Effector CD4-positive, alpha-beta T cell (primary cell): Measurements from ENCODE around the gene ANKRD65.
A peak's percentile ranks its signal among the peaks of the same experiment; 100 is the strongest.
"Not testable (repeated sequence)": the region's sequence is repeated elsewhere in the genome, so short reads cannot be mapped to it uniquely, and the experiment has no call there.

ENCODE experiments used
- DNase-seq: peaks from one replicate; pipeline ENCODE4 v3.0.0-alpha.2; 2020

Gene ANKRD65

DNA sequence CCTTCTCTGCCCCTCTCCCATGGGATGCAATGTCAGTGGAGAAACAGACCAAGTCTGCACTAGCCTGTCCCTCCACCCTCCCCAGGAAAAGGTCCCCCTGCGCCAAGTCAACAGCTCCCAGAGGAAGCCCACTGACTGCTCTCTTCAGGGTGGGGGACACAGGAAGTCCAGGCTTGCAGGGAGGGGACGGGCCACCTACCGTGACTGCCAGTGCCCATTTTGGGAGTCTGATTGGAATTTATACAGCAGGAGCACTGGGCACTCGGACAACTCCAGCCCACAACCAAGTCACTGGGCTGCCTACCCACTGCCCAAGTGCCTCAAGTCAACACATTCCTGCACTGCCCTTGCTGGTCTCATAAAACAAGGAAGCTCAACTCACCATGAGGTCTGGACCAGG lies 28.1 kb downstream of the ANKRD65 start:
- DNase-seq: no peak

DNA sequence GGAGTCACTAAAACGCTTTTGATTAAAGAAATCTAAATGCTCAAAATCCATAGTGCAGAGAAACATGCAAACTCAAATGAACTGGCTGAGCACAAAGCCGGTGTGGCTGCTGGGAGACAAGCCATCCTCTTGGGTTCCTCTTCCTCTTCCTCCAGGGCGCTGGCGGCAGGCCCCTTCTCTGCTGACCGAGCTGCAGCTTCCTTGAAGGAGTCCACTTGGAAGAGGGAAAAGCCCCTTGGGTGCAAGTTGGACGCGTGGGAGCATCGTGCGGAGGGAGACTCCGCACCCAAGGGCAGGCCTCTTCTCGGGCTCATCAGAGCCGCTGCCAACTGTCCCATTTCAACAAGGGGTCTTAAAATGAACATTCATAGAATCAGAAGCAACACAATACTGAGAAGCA lies 29.9 kb downstream of the ANKRD65 start:
- DNase-seq: no peak

DNA sequence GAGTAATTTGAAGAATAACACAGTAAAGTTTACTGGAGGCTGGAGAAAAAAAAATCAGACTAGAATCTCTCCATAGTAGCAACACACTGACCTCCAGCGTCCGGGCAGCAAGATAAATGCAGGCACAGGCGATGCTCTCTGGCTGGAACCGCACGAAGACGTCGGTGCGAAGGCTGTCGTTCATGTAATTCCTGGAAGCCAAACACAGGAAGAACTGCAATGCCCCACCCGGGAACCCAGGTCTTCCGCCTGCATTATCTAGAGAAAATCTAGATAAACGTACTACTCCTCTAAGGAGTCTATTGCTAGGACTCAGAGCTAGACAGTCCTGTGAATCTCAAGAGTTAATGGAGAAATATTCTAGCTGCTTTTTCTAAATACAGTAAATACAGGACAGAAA lies 30.4 kb downstream of the ANKRD65 start:
- no peak for DNase-seq

DNA sequence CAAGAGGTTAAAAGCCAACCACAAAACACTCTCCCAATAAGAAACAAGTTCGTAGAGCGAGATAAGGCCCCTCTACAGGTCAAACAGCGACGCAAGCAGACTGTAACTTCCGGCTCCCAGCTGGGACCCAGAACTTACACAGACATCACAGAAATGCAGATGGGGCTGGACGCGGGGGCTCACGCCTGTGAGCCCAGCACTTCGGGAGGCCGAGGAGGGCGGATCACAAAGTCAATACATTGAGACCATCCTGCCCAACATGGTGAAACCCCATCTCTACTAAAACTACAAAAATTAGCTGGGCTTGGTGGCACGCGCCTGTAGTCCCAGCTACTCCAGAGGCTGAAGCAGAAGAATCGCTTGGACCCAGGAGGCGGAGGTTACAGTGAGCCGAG lies 33.0 kb downstream of the ANKRD65 start:
- no peak for DNase-seq

DNA sequence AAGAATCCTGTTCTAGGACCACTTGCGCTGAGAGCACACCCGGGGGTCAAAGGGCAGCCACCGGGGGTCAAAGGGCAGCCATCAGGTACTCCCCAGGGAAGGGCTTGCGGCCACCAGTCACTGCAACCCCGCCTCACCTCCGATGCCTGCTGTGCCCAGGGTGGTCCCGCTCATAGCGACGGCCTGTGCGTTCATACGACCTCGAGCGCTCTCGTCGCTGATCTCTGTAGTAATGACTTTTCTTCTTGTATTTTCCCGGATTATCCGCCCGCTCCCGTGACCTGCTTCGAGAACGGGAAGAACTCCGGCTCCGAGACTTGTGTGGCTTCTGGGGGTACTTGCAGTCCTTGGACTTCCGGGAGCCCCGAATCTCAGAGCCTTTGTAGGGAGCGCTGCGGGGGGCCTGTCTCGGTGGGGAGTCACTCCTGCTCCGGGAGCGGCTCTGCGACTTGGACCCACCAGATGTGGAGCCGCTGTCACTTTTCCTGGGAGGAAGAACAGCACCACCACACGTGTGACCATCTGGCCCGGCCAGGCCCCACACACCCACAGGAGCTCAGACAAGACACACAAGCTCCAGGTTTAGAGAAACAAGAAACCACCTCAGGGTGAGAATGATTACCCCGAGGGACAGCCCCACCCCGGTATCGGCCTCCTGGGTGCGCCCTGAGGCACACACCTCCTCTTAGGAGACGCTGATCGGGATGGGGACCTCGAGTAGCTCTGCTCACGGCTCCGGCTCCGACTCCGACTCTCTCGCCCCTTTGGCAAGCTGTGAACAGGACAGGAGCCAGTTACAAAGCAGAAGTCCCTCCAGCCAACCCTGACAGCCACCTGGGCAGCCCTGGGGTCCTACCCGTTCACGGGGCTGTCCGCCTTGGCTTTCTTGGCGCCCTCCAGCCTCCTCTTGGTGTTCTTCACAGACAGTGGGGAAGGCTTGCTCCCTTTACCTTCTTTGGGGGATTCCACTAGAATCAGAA lies 33.7 kb downstream of the ANKRD65 start:
- DNase-seq: no peak

DNA sequence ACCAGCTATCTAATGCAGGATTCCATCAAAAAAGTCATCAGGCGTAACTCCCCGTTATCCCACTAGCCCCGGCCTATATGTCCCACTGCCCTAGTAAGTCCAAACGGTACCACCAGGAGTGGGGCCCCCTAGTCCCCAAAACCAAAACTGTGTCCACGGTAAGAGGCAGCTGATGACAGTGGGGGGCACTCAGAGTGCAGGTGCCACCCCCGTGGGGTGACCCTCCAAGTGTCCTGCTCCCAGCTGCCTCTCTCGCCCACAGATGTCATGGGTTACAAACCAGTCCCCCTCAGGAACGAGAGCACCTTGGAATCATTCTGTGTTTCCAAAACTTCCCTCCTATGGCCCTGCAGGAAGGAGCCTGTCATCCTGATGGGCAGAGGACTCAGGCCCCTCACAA lies 35.1 kb downstream of the ANKRD65 start:
- no peak for DNase-seq

DNA sequence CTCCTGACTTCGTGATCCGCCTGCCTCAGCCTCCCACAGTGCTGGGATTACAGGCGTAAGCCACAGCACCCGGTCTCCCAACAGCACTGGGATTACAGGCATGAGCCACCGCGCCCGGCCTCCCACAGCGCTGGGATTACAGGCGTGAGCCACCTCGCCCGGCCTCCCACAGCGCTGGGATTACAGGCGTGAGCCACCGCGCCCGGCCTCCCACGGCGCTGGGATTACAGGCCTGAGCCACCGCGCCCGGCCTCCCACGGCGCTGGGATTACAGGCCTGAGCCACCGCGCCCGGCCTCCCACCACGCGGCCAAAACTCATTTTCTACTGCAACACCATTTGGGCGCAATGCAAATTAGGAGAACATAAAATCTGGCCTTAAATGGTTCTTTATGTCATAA lies 35.7 kb downstream of the ANKRD65 start:
- not testable (repeated sequence) for DNase-seq

DNA sequence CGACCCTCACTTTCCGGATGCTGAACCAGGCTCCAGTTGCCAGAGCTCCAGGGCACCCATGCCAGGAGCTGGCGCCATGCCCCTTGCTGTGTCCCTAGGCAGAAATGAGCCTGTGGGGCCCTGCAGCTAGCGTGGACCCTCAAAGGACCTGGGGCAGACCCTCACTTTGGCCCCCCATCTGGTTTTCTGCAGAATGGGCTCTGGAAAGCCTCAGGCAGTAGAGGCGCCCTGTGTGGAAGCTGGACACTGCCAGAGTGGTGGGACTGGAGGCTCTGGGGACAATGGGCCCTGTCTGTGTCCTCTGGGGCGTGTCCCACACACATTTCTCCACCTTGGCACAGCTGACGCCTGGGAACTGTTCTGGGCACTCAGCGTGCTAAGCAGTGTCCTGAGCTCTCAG lies 39.8 kb downstream of the ANKRD65 start:
- DNase-seq: no peak

DNA sequence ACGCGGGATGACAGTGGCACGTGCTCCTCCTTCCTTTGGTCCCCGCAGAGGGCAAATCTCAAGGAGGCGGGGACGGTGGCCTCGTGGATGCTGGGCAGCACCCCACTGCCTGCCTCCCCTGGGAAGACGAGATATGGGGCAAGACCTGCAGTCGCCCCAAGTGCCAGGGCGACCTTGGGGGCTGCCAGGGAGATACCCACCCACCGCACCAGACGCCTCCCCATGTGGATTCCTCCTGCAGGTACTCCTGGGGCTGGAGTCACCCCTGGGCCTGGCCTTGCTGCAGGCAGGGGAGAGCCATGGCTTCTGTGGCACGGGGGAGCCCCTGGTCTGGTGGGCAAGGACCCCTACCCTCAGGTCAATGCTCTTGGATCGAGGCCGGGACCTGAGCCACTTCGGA lies 40.2 kb downstream of the ANKRD65 start:
- no peak for DNase-seq

DNA sequence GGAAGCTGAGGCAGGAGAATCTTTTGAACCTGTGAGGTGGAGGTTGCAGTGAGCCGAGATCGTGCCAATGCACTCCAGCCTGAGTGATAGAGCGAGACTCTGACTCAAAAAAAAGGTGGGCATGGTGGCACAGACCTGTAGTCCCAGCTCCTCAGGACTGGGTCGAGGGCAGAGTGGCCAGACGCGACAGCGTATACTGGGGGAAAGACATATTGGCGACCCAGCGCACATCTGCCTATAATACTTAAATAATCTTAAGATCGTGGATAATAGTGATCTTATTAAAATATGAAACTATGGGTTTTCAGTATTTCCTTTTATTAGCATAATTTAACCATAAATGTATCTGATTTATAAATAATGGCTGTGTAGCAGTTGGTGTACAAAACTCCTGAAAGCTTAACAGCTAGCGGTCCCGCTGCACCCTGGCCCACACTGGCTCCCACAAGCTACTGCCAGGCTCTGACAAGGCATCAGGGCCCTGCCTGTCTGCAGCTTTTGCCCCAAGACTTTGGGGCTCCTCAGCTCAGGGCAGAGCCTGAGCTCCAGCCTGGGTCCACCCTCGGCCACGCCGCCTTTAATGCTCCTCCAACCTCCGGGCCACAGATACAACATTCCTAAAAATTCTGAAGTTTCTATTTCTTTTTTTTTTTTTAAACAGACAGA lies 43.4 kb downstream of the ANKRD65 start:
- DNase-seq: no peak

DNA sequence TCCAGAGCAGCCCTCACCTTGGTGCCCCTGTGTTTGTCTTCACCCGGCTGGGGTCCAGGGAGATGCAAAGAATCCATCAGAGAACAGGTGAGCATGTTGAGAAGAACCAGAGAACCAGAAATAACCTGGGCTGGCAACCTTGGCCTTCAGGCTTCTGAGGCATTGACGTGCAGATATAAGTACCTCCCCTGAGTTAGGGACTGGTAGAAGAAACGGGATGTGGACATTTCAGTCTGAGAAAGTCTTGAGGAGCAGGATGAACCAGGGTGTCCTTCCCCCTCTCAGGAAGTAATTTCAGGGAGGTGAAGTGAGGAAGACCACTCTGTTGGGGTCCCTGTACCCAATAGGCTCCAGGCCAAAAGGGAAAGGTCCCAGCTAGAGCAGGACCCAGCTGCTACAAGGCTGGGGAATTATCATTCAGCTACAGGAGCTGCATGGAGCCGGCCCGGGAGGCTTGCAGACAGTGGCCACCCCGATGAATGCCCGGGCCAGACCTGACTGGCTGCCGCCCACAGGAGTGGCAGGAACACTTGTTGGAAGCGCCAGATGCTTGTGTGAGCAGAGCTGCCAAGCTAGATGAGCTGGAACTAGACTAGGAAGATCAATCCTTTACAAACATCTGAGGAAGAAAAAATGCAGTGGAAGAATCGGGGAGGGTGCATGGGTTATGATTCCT lies 44.4 kb downstream of the ANKRD65 start:
- no peak for DNase-seq

DNA sequence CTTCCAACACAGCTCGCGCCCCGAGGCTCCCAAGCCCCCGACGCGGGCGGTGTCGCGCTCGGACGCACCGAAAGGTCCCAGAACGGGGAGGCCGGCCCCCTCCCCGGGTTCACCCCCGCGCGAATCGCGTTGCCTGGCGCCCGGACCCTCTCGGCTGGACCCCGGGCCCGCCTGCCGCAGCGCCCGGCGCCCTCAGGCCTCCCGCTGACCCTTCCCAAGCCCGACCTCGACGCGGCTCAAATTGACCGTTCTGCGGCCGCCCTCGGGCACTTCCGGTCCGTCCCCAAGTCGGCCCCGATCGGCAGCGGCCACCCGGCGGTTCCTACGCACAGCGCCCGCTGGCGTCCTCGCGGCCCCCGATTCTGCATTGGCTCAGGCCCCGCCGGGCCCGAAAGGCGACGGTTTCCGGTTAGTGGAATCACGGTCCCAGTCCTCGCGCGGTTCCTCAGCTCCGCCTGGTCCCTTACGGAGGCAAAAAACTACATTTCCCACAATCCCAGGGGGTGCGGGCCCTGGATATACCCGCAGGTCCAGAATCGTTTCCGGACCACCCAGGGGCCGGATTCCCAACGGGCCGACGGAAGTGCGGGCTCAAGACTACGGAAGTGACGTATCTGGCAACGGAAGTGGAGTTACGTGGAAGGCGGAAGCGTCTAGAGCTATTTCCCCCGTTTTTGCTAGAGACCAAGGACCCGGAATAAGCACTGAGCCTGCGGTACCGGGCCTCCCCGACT lies 46.0 kb downstream of the ANKRD65 start, which contains the start of gene AURKAIP1:
Gene AURKAIP1, minus strand, starts transcription at position 279 of the 734 bp plus-strand sequence. CDS start 451 bp downstream, outside the sequence.
- DNase-seq: peak; percentile 94

DNA sequence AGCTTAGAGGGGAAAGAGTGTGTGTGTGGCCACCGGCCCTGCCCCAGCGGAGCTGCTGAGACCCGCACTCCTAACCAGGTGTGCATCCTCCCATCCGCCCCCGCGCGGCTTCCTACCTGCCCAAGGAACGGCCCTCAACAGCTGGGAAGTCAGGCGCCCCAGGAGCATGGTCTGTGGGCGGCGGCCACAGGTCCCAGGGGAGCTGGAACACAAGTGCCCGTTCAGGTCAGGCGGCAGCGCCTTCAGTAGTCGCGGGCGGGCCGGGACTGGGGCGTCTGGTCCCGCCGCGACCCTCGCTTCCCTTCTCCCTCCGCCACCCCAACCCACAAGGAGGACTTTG lies 46.5 kb downstream of the ANKRD65 start:
- no peak for DNase-seq

DNA sequence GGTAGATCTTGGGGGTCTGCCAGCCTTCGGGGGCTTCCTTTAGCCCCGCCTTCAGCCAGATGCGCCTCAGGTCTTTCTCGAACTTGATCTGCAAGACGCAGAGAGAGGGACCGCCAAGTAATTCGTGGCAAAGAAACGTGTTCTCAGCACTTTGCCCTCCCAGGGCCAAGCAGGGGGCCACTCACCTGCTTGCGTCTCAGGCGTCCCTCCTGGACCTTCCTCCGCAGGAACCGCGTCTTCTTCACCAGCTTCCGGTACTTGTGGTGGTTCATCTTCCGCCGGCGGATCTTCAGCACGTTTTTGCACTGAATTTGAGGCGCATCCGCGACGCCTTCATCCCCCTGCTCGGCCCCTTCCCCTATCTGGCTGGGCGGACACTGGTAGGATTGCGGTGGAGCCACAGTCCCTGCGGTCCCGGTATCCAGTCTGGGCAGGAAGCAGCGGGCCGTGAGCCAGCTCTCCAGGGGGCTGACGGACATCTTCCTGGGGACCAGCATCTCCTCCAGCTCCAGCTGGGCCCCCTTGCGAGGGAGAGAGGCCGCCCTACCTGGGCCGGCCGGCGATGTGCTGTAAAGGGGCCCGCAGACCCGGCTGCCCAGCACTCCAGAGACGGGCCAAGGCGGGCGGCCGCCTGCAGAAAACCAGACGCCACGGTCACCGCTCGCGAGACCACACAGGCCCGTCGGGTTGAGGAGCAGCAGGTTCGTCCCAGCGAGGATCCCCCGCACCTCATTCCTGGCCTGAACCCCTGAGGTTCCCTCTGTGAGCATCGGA lies 47.1 kb downstream of the ANKRD65 start:
- DNase-seq: no peak

DNA sequence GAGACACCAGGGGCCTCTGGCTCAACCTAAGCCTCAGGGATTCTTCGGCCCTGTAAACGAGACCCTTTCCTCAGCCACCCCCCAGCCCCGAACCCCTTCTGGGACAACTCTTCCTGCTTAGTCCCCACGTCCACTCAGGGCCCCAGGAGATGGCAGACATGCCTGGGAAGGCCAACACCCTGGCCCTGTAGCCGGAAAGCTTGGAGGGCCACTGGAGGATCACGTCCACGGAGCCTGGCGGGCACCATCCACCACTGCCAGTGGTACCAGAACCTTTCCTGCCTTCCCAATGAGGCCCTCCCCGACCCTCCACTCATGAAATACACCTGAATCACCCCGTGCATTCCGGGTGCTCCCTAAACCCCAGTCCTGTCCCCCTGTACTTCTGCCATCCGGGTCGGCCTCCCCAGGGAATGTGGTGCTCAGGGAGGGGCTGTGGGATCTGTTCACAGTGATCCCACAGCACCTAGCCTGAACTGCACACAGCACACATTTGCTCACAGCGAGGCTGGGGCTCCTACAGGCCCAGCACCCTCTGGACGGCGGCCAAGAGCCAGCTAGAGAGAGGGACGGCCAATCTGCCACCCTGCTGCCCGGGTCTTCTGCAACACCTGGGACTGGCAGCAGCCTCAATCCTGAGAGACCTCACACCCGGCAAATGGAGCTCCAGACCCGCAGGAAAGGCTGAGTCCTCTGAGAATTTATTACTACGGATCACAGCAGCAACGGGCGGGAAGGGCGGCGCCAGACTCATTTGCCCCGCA lies 47.8 kb downstream of the ANKRD65 start:
- no peak for DNase-seq

DNA sequence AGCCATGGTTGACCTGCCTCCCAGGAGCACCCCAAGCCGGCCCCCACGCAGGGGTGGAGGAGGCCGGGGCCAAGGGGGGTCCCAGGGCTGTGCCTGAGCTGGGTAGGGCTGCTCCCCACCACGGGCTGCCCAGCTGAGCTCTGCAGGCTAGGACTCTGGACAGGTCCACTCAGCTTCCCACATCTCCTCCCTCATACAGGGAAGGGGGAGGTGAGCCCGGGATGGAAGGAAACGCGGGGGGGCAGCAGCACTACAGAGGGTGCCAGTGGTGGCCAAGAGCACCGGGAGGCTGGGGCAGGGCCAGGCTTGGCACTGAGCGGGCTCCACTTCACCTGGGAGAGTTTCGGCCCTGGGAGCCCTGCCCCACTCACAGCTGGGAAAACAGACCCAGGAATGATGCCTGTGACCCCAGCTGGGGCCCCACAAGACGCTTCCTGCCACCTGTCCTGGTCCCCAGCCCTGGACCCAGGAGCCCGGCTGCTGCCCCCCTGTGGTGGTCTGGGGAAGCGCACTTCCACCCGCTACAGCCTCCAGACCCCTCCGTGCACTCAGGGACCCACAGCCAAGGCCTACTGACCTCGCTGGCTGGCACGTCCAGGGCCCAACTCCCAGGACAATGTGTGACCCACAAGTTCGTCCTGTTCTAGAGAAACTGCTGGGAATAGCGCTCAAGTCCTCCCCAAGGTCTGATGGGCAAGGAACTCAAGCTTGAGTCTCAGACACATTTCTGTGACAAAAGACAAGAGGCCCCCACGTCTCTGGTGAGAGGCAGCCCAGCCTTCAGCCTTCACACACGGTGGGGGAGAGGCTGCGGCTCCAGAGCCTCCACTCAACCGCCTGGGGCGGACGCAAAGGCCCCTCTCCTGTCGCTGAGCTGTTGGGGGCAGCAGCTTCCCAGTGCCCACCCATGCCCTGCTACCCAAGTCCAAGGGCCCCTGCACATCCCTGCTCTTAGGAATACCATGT lies 49.0 kb downstream of the ANKRD65 start:
- peak; percentile 67 for DNase-seq

DNA sequence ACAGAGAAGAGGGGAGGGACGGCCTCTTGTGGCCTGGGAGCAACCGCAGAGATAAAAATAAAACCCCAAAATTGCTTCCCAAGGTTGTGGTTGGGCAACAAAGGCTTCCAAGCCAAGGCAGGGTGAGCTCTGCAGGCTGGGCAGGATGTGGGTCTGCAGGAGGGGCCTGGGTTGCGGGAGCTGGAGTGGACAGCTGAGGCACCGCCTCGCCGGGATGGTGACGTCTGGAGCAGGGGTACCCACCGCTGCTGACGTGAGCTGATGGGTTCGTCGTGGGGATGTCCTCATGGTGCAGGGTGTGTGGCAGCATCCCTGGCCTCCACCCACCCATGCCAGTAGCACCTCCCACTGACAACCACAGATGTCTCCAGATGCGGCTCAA lies 49.7 kb downstream of the ANKRD65 start:
- peak; percentile 60 for DNase-seq

DNA sequence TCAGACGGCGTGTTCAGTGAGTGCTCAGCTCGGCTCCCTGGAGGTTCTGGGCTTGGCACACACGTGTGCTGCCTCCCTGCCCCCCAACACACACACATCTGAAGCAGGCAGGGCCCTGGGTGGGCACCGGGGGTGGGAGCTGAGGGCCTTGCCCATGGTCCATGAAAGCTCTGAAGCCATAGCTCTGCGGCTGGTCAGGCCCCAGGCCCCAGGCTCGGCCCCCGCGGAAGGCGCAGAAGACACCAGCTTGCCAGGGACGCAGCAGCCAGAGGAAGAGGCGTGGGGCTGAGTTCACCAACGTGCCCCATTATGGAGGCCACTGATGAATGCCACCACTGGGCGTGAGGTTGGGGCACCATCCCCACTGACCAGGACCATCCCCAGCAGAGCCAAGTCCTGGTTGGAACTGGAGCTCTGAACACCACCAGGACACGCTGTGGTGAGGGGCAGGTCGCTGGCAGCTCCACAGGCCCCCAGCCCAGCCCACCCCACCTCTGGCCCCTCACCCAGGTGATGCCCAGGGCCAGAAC lies 50.2 kb downstream of the ANKRD65 start:
- DNase-seq: no peak

DNA sequence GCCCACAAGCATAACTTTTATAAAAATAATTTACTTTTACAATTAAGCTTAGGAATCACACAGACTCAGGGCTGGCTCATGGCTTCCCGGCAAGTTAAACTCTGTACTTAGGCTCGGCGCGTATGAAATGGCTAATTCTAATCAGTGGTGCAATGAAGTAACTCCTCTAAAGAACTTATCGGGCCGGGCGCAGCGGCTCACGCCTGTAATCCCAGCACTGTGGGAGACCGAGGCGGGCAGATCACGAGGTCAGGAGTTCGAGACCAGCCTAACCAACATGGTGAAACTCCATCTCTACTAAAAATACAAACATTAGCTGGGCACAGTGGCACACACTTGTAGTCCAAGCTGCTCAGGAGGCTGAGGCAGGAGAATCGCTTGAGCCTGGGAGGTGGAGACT lies 51.0 kb downstream of the ANKRD65 start:
- DNase-seq: not testable (repeated sequence)
